ENCODE results near the gene TMEM163. TPM values are rescaled to one million over a fixed set of nuclear protein-coding genes. Genes with fewer than 3 reads are reported as not detected.

Gene TMEM163
- total RNA-seq, 1 experiment from 2014 or later = 0.12 TPM

DNA sequence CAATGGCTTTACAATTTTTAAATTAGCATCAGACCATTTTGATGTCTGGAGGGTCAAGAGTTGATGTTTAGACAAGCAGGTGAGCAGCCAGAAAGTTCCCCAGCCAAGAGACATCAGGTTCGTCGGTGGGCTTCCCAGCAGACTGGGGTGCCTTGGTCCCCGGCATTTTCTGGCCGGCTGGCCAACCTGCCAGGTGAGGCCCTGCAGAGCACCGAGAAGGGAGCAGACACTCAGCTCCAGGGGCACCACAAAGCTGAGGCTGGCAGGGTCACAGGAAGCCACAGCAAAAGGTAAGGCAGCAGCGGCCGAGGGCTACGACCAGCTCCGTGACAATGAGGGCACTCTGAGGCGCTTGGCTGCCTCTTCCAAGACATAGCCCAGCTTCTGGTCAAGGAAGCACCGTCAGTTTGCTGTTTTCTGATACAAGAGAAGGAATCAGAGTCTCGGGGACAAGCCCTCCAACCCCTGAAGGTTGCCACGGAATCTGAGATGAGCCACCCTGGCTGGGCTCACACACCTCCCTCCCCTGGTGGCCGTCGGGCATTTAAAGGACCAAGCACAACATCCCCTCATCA is 235.9 kb downstream of the TMEM163 start (continued):
- TF ChIP-seq CEBPB (IDR thresholded peaks at IDR 0.05; ENCODE audit: low read depth) (no peak), EZH2 (IDR thresholded peaks at IDR 0.05) (no peak), TCF7L2 (IDR thresholded peaks at IDR 0.05; ENCODE audit: borderline replicate concordance, extremely low read depth, insufficient read depth, insufficient read length) (no peak), SIN3A (IDR thresholded peaks at IDR 0.05; ENCODE audit: low read depth) (no peak), EZH2phosphoT487 (IDR thresholded peaks at IDR 0.05; ENCODE audit: borderline replicate concordance) (no peak), YY1 (IDR thresholded peaks at IDR 0.05; ENCODE audit: extremely low read depth, insufficient replicate concordance, low read depth, low read length) (no peak), SRF (IDR thresholded peaks at IDR 0.05; ENCODE audit: low read depth) (no peak), ZNF274 (IDR thresholded peaks at IDR 0.05; ENCODE audit: low read depth, low read length) (no peak)

DNA sequence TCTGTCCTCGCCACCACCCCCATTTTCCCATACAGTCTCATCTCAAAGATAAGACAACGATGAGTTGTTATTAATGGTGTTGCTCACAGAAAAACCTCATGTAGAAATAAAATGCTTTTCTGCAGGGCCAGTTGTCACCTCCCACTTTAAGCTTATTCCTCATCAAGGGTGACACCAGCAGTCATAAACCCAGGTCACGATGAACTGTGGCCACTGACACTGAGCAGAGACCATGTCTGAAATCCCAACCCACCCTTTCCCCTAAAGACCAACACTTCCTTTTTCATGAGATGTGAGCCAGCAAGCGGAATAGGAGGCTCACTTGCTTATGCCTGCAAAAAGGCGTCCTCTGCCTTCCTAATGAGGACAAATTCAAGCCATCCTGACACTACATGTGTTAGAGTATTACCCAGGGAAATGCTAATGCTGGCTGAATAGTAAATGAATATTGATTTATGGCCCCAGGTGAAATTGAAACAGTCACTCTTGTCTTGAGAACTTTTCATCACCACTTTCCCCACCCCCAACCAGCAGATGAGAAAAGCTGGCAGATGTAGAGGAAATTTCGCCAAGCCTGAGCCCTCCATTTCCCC is 236.6 kb downstream of the TMEM163 start:
- Histone ChIP-seq H3K27ac (ENCODE audit: low read depth, low read length) (no peak overlapping the region), H3K4me3 (replicated peaks in 1 of 2; ENCODE audit: low read depth in 1 of 2, low read length in 2 of 2) (no peak overlapping the region), H2AFZ (ENCODE audit: low read depth, low read length, poor library complexity, severe bottlenecking) (no peak overlapping the region), H3K9me2 (ENCODE audit: insufficient read depth) (no peaks in the 10 kb centered on the region), H3K9ac (ENCODE audit: low read length) (no peak overlapping the region), H3K79me2 (ENCODE audit: insufficient read depth, low read length) (no peaks in the 10 kb centered on the region), H3K36me3 (ENCODE audit: control insufficient read depth in 1 of 2, insufficient read depth in 2 of 2, low read length in 2 of 2) (no peaks in the 10 kb centered on the region), H3K9me3 (ENCODE audit: control insufficient read depth in 1 of 2, insufficient read depth in 1 of 2, low read depth in 1 of 2, low read length in 2 of 2) (no peaks in the 10 kb centered on the region), H4K20me1 (ENCODE audit: insufficient read depth) (no peaks in the 10 kb centered on the region), H3K4me1 (ENCODE audit: control insufficient read depth in 1 of 2, insufficient read depth in 2 of 2, low read length in 2 of 2) (no peaks in the 10 kb centered on the region), H3K27me3 (ENCODE audit: insufficient read depth, low read length) (no peaks in the 10 kb centered on the region), H3K4me2 (ENCODE audit: low read length) (no peak overlapping the region)
- DNase-seq (ENCODE audit: low read depth, low spot score) (no peak), ATAC-seq (no peak)
- TF ChIP-seq EZH2phosphoT487 (IDR thresholded peaks at IDR 0.05; ENCODE audit: borderline replicate concordance) = no peak
- TF ChIP-seq, protein P1, sequence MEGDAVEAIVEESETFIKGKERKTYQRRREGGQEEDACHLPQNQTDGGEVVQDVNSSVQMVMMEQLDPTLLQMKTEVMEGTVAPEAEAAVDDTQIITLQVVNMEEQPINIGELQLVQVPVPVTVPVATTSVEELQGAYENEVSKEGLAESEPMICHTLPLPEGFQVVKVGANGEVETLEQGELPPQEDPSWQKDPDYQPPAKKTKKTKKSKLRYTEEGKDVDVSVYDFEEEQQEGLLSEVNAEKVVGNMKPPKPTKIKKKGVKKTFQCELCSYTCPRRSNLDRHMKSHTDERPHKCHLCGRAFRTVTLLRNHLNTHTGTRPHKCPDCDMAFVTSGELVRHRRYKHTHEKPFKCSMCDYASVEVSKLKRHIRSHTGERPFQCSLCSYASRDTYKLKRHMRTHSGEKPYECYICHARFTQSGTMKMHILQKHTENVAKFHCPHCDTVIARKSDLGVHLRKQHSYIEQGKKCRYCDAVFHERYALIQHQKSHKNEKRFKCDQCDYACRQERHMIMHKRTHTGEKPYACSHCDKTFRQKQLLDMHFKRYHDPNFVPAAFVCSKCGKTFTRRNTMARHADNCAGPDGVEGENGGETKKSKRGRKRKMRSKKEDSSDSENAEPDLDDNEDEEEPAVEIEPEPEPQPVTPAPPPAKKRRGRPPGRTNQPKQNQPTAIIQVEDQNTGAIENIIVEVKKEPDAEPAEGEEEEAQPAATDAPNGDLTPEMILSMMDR (IDR thresholded peaks at IDR 0.05 in 2 of 3, conservative IDR thresholded peaks at IDR 0.05 in 1 of 3; ENCODE audit: borderline replicate concordance in 1 of 3, insufficient read depth in 1 of 3, low read depth in 2 of 3, low read length in 2 of 3) = no peak
- no peak for TF ChIP-seq EGR1 (IDR thresholded peaks at IDR 0.05; ENCODE audit: low read depth)
- no TSS peak for BruUV-seq (replicated peaks)
- intact Hi-C loops (cut with micrococcal nuclease) = no loop called here
- ChIA-PET CTCF (no interaction called here), RAD21 (ENCODE audit: low non-redundant PET in 1 of 2, low total read pairs in 2 of 2, uncharacterized antibody in 2 of 2, unreplicated experiment in 2 of 2) (no interaction called here), POLR2A (no interaction called here)

All from HCT116 (cell line).